Endothelial cell of umbilical vein (primary cell): ENCODE results near the gene SBF1. TPM values are rescaled to one million over a fixed set of nuclear protein-coding genes. Genes with fewer than 3 reads are reported as not detected.

ENCODE experiments used
- BruUV-seq: library from RNA; stranded (reverse); fragments of 400-500 nt; replicated peaks from 2 replicates; lab custom pipeline; 2021; lab: Mats Ljungman, UMichigan
- CTCF ChIA-PET: fragments of 300-600, 350-600 bp; sonication (Branson Sonifier 250); formaldehyde crosslinking; loops from one replicate; lab custom pipeline; 2021; ENCODE audit warnings: antibody characterized with exemption, inconsistent platforms; lab: Charles Lee
- POLR2A ChIA-PET: fragments of 300-600, 350-600 bp; sonication (Branson Sonifier 250); formaldehyde crosslinking; loops from one replicate; lab custom pipeline; 2021; ENCODE audit warnings: antibody characterized with exemption, inconsistent platforms; lab: Charles Lee
- DNase-seq: peaks from one replicate; pipeline ENCODE4 v3.0.0-alpha.2; 2011; ENCODE audit warnings: low read depth, low spot score
- FAIRE-seq: peaks from 2 replicates; lab custom pipeline; 2011; peaks lifted over from hg19 to GRCh38; lab: Jason Lieb, UNC
- H2AFZ ChIP-seq: 2 replicates; pipeline ENCODE4 v1.6.0; 2012; ENCODE audit warnings: low read depth, low read length, control low read depth, inconsistent platforms
- H3K27ac ChIP-seq: 2 replicates; pipeline ENCODE4 v1.5.1; 2011; ENCODE audit warnings: low read depth, mild to moderate bottlenecking, control low read depth, low read length, moderate library complexity; ENCODE audit not compliant: insufficient read depth
- H3K27me3 ChIP-seq, 2 experiments: 2 replicates each; pipeline versions ENCODE4 v1.6.0 to v1.6.1; 2011; ENCODE audit warnings: low read length in 2 of 2, mixed read lengths in 1 of 2; ENCODE audit not compliant: control insufficient read depth in 2 of 2, insufficient read depth in 2 of 2
- H3K36me3 ChIP-seq, 2 experiments: 2 replicates in 1 of 2; 3 replicates in 1 of 2; pipeline ENCODE4 v1.5.1; 2011; ENCODE audit warnings: low read length in 2 of 2, mild to moderate bottlenecking in 1 of 2, moderate library complexity in 1 of 2; ENCODE audit not compliant: control insufficient read depth in 2 of 2, insufficient read depth in 2 of 2; ENCODE audit errors: extremely low read depth in 1 of 2
- H3K4me1 ChIP-seq: 3 replicates; pipeline ENCODE4 v1.5.1; 2011; ENCODE audit warnings: mild to moderate bottlenecking, low read length; ENCODE audit not compliant: control insufficient read depth, insufficient read depth; ENCODE audit errors: extremely low read depth
- H3K4me2 ChIP-seq: 2 replicates; pipeline ENCODE4 v1.6.1; 2011; ENCODE audit warnings: low read length, control low read depth, mixed read lengths; ENCODE audit not compliant: insufficient read depth
- H3K4me3 ChIP-seq, 3 experiments: fragments of 200-600 bp in 1 of 3; sonication (generic), shearing (Covaris generic) in 1 of 3; replicated peaks in 1 of 3; 2 replicates each; pipeline ENCODE4 v1.5.1; 2011 to 2016; ENCODE audit warnings: control low read depth in 3 of 3, low read length in 3 of 3, mild to moderate bottlenecking in 2 of 3, inconsistent platforms in 1 of 3, low read depth in 1 of 3, moderate library complexity in 1 of 3; ENCODE audit not compliant: insufficient read depth in 1 of 3
- H3K79me2 ChIP-seq: 2 replicates; pipeline ENCODE4 v1.6.0; 2012; ENCODE audit warnings: low read length, inconsistent platforms; ENCODE audit not compliant: control insufficient read depth, insufficient read depth
- H3K9ac ChIP-seq: replicated peaks from 2 replicates; pipeline ENCODE3; 2011; ENCODE audit warnings: low read length, control low read depth; ENCODE audit not compliant: insufficient read depth; ENCODE audit errors: extremely low read depth
- H3K9me1 ChIP-seq: replicated peaks from 3 replicates; pipeline ENCODE4 v1.6.0; 2011; ENCODE audit warnings: mild to moderate bottlenecking, low read length; ENCODE audit not compliant: control insufficient read depth, insufficient read depth; ENCODE audit errors: extremely low read depth
- H3K9me3 ChIP-seq: replicated peaks from 2 replicates; pipeline ENCODE4 v1.5.1; 2012; ENCODE audit warnings: low read length, inconsistent platforms; ENCODE audit not compliant: control insufficient read depth, insufficient read depth
- H4K20me1 ChIP-seq: replicated peaks from 2 replicates; pipeline ENCODE3; 2011; ENCODE audit warnings: mild to moderate bottlenecking, low read length; ENCODE audit not compliant: control insufficient read depth, insufficient read depth; ENCODE audit errors: extremely low read depth
- CTCF ChIP-seq, 2 donors: IDR thresholded peaks; 1 replicate in 1 of 2; 2 replicates in 1 of 2; pipeline ENCODE4 v1.5.1; 2011; ENCODE audit warnings: low read length in 2 of 2, mild to moderate bottlenecking in 2 of 2, moderate library complexity in 2 of 2, control low read depth in 1 of 2, inconsistent platforms in 1 of 2, low read depth in 1 of 2; ENCODE audit not compliant: insufficient read depth in 1 of 2; ENCODE audit errors: extremely low read depth in 1 of 2
- EZH2 ChIP-seq: IDR thresholded peaks from 2 replicates; pipeline ENCODE4 v1.6.1; 2012; ENCODE audit warnings: borderline replicate concordance, low read depth, mild to moderate bottlenecking, moderate library complexity, low read length, inconsistent platforms; ENCODE audit not compliant: severe bottlenecking
- FOS ChIP-seq: IDR thresholded peaks from 2 replicates; pipeline ENCODE4 v1.6.1; 2011; ENCODE audit warnings: mild to moderate bottlenecking, low read length, moderate library complexity, borderline replicate concordance; ENCODE audit not compliant: insufficient read depth
- GATA2 ChIP-seq: IDR thresholded peaks from 2 replicates; pipeline ENCODE4 v1.7.0; 2011; ENCODE audit warnings: low read depth, mild to moderate bottlenecking, moderate library complexity, mixed read lengths, low read length; ENCODE audit not compliant: insufficient read length, insufficient read depth
- JUN ChIP-seq: IDR thresholded peaks from 2 replicates; pipeline ENCODE4 v1.6.1; 2011; ENCODE audit warnings: borderline replicate concordance, low read depth; ENCODE audit not compliant: insufficient read length, insufficient read depth
- MAX ChIP-seq: IDR thresholded peaks from 2 replicates; pipeline ENCODE4 v1.6.1; 2011; ENCODE audit not compliant: insufficient read depth, insufficient read length
- MYC ChIP-seq: IDR thresholded peaks from one replicate; pipeline ENCODE4 v1.6.1; 2011; ENCODE audit warnings: mild to moderate bottlenecking, low read depth, low read length
- POLR2A ChIP-seq: IDR thresholded peaks from 2 replicates; pipeline ENCODE4 v1.6.1; 2012; ENCODE audit warnings: low read depth, mild to moderate bottlenecking, control low read depth, low read length
- POLR2AphosphoS5 ChIP-seq: IDR thresholded peaks from 2 replicates; pipeline ENCODE4 v1.6.1; 2012; ENCODE audit warnings: low read depth, mild to moderate bottlenecking, control low read depth, low read length, moderate library complexity; ENCODE audit not compliant: insufficient read depth
- dilution Hi-C: fragments of 300-500 bp; cut with MboI; formaldehyde crosslinking; loops from one replicate; pipeline ENCODE4 v1.15.0; 2019; ENCODE audit warnings: low sequenced_read_pairs; ENCODE audit not compliant: extremely low pct_ligation_motif_present
- intact Hi-C: fragments of 100-400 bp; cut with micrococcal nuclease; formaldehyde crosslinking; loops from one replicate; pipeline ENCODE4 v1.10.0; 2022
- polyA plus RNA-seq, 4 experiments: library from polyadenylated mRNA; depleted of rRNA in 3 of 4; stranded (reverse) in 3 of 4; unstranded in 1 of 4; fragments of >200 nt; gene quantifications; 2 replicates each; pipeline versions ENCODE4 v1.2.1 to v1.2.3, GENCODE V29; 2011 to 2012; ENCODE audit warnings: missing spikeins in 1 of 4
- total RNA-seq: library from RNA; stranded (reverse); gene quantifications from 2 replicates; pipeline ENCODE4 v1.2.3, GENCODE V29; 2021

SBF1 gene
- total and polyA plus RNA-seq, 2 donors (not counting 3 experiments of a cell fraction or from before 2014, with no cell fraction given): 36.3 to 68.6 TPM

- H3K4me1 ChIP-seq: peaks cover 30% of the 10 kb centered on the region
- H4K20me1 ChIP-seq: no peaks in the 10 kb centered on the region
- dilution Hi-C loops (no loop called here), intact Hi-C loops (loop anchor here (5.0 kb wide), 1 partner anchor 97 kb away; no protein-coding TSS in a partner anchor)
- ChIA-PET POLR2A (no interaction called here), CTCF (interaction anchor here (0.8 to 1.4 kb wide), 7 partner anchors 15 to 221 kb away, joined by 3 to 5 read pairs (median 4); partner anchors contain the start of gene SCO2)
- peaks cover 0 to 3% of the 10 kb centered on the region in 2 experiments for H3K36me3 ChIP-seq
- H3K27me3 ChIP-seq: no peaks in the 10 kb centered on the region
- peaks cover 6% of the 10 kb centered on the region for H3K79me2 ChIP-seq
- no peak overlapping the region for H3K9ac ChIP-seq
- H3K4me2 ChIP-seq: no peak overlapping the region
- no peak for DNase-seq
- no peak for TF ChIP-seq JUN
- TF ChIP-seq POLR2AphosphoS5: no peak
- no peak for TF ChIP-seq CTCF (IDR thresholded peaks at IDR 0.05; ENCODE audit: extremely low read depth in 1 of 2, insufficient read depth in 1 of 2, low read depth in 1 of 2, low read length in 2 of 2)
- TF ChIP-seq GATA2: no peak
- TF ChIP-seq EZH2: no peak
- TF ChIP-seq POLR2A: no peak
- TF ChIP-seq MAX: no peak
- no peak for TF ChIP-seq FOS
- TF ChIP-seq MYC: no peak
- no peak overlapping the region for H2AFZ ChIP-seq
- no peaks in the 10 kb centered on the region for H3K9me1 ChIP-seq
- no peak for FAIRE-seq
- no TSS peak for BruUV-seq
- H3K4me3 ChIP-seq: no peak overlapping the region
- H3K27ac ChIP-seq: no peak overlapping the region
- no peaks in the 10 kb centered on the region for H3K9me3 ChIP-seq
These were observed 74.4 kb downstream of the SBF1 start for GRCh38 chr22:50400406-50400805.
